Metanephros (tissue), 2 donors: ENCODE results near the gene RPE65. TPM values are rescaled to one million over a fixed set of nuclear protein-coding genes. Genes with fewer than 3 reads are reported as not detected.

Experiments used
- small RNA-seq: library from RNA; depleted of rRNA; stranded (forward); fragments of <200 nt; gene quantifications from one replicate; pipeline ENCODE3, GENCODE V24; 2014; ENCODE audit warnings: low replicate concordance
- total RNA-seq: library from RNA; depleted of rRNA; stranded (reverse); fragments of >200 nt; gene quantifications from one replicate; pipeline ENCODE4 v1.2.3, GENCODE V29; 2014

The RPE65 gene
- not detected for total RNA-seq

GRCh38 chr1:68449901-68450300, at the start of gene RPE65:
Gene RPE65, minus strand, starts transcription at chr1:68449954. Its CDS starts 49 bp downstream, at chr1:68449905.

GRCh38 chr1:68496680-68497357, 47.1 kb upstream of the RPE65 start, which contains the start of gene DEPDC1:
Gene DEPDC1, minus strand, starts transcription at chr1:68497082. Its CDS starts 83 bp downstream, at chr1:68496999.

Small RNA genes within 50 kb of the gene (small RNA-seq; reads per million reads assigned to genes)
- not detected for gene AL139413.1

Other genes with a start within 250 kb of the RPE65 start
- 102 TPM for gene WLS, start 217.4 kb downstream of the RPE65 start, total RNA-seq
- 6.7 TPM for gene DEPDC1, start 47.1 kb upstream of the RPE65 start, total RNA-seq